ENCODE measurements around the gene KCNK1.

GRCh38 chr1:233689748-233690254 lies 75.9 kb downstream of the KCNK1 start:
- TF ChIP-seq CTCF (IDR thresholded peaks at IDR 0.05), result no peak
- TF ChIP-seq POLR2A (IDR thresholded peaks at IDR 0.05), result no peak
